Astrocyte (in vitro differentiated cells and primary cell): ENCODE results near the gene ADAMTS3. TPM values are rescaled to one million over a fixed set of nuclear protein-coding genes. Genes with fewer than 3 reads are reported as not detected.

Experiments used
- DNase-seq: peaks from one replicate; pipeline ENCODE4 v3.0.0-alpha.2; 2010; ENCODE audit warnings: low read depth
- FAIRE-seq: peaks from 2 replicates; lab custom pipeline; 2011; peaks lifted over from hg19 to GRCh38; lab: Jason Lieb, UNC
- H2AFZ ChIP-seq: 2 replicates; pipeline ENCODE4 v1.6.0; 2012; ENCODE audit warnings: low read depth, low read length, inconsistent platforms
- H3K27ac ChIP-seq: 2 replicates; pipeline ENCODE4 v1.5.1; 2011; ENCODE audit warnings: low read depth, low read length, inconsistent platforms
- H3K27me3 ChIP-seq: 2 replicates; pipeline ENCODE4 v1.6.0; 2011; ENCODE audit warnings: low read length, inconsistent platforms; ENCODE audit not compliant: insufficient read depth
- H3K36me3 ChIP-seq: 2 replicates; pipeline ENCODE4 v1.5.1; 2011; ENCODE audit warnings: low read length, inconsistent platforms; ENCODE audit not compliant: insufficient read depth
- H3K4me1 ChIP-seq: 2 replicates; pipeline ENCODE4 v1.5.1; 2011; ENCODE audit warnings: low read length, inconsistent platforms; ENCODE audit not compliant: insufficient read depth
- H3K4me2 ChIP-seq: 2 replicates; pipeline ENCODE4 v1.6.0; 2012; ENCODE audit warnings: low read length, inconsistent platforms
- H3K4me3 ChIP-seq: 2 replicates; pipeline ENCODE4 v1.5.1; 2011; ENCODE audit warnings: low read depth, mild to moderate bottlenecking, low read length, inconsistent platforms; ENCODE audit not compliant: insufficient read depth
- H3K79me2 ChIP-seq: 2 replicates; pipeline ENCODE4 v1.6.0; 2012; ENCODE audit warnings: mild to moderate bottlenecking, low read length, inconsistent platforms; ENCODE audit not compliant: insufficient read depth
- H3K9ac ChIP-seq: 2 replicates; pipeline ENCODE4 v1.6.0; 2012; ENCODE audit warnings: mild to moderate bottlenecking, low read length, inconsistent platforms
- H3K9me3 ChIP-seq: 2 replicates; pipeline ENCODE4 v1.5.1; 2012; ENCODE audit warnings: low read depth, mild to moderate bottlenecking, low read length, inconsistent platforms; ENCODE audit not compliant: insufficient read depth
- H4K20me1 ChIP-seq: 2 replicates; pipeline ENCODE4 v1.6.0; 2012; ENCODE audit warnings: low read length, inconsistent platforms; ENCODE audit not compliant: insufficient read depth
- H3K27ac Mint-ChIP-seq: one replicate; pipeline ENCODE4 v1.8.0; 2021; ENCODE audit warnings: mild to moderate bottlenecking, mixed read lengths; ENCODE audit not compliant: unreplicated experiment
- H3K27me3 Mint-ChIP-seq: one replicate; pipeline ENCODE4 v1.8.0; 2021; ENCODE audit warnings: low read depth, mixed read lengths; ENCODE audit not compliant: unreplicated experiment
- H3K36me3 Mint-ChIP-seq: one replicate; pipeline ENCODE4 v1.8.0; 2021; ENCODE audit warnings: low read depth, mixed read lengths; ENCODE audit not compliant: unreplicated experiment
- H3K4me1 Mint-ChIP-seq: one replicate; pipeline ENCODE4 v1.8.0; 2021; ENCODE audit warnings: low read depth, mixed read lengths; ENCODE audit not compliant: unreplicated experiment
- H3K4me3 Mint-ChIP-seq: one replicate; pipeline ENCODE4 v1.8.0; 2021; ENCODE audit warnings: mild to moderate bottlenecking, moderate library complexity, mixed read lengths; ENCODE audit not compliant: unreplicated experiment
- H3K9me3 Mint-ChIP-seq: one replicate; pipeline ENCODE4 v1.8.0; 2021; ENCODE audit warnings: mild to moderate bottlenecking, mixed read lengths; ENCODE audit not compliant: unreplicated experiment
- CTCF ChIP-seq: IDR thresholded peaks from 2 replicates; pipeline ENCODE4 v1.5.1; 2011; ENCODE audit warnings: low read depth, mild to moderate bottlenecking, inconsistent platforms, low read length, moderate library complexity; ENCODE audit not compliant: insufficient read depth
- EZH2 ChIP-seq: IDR thresholded peaks from 2 replicates; pipeline ENCODE4 v1.6.1; 2012; ENCODE audit warnings: mild to moderate bottlenecking, low read length, inconsistent platforms; ENCODE audit not compliant: insufficient read depth
- total RNA-seq: library from RNA; stranded (reverse); gene quantifications from 2 replicates; pipeline ENCODE4 v1.2.1, GENCODE V29; 2021

The ADAMTS3 gene
- total RNA-seq, 1 donor from 2014 or later = 4.2 TPM

GRCh38 chr4:72531322-72531721 is 37.7 kb downstream of the ADAMTS3 start:
- H3K27me3 ChIP-seq = no peaks in the 10 kb centered on the region
- Mint-ChIP-seq H3K4me1 (no peaks in the 10 kb centered on the region), H3K36me3 (no peaks in the 10 kb centered on the region), H3K9me3 (no peaks in the 10 kb centered on the region), H3K27ac (no peak overlapping the region), H3K4me3 (no peak overlapping the region), H3K27me3 (no peaks in the 10 kb centered on the region)
- no peak overlapping the region for H3K4me2 ChIP-seq
- DNase-seq (no peak), FAIRE-seq (no peak)
- H3K9ac ChIP-seq = no peak overlapping the region
- H3K36me3 ChIP-seq = no peaks in the 10 kb centered on the region
- H3K4me1 ChIP-seq = no peaks in the 10 kb centered on the region
- H2AFZ ChIP-seq = no peak overlapping the region
- H3K27ac ChIP-seq = no peak overlapping the region
- no peaks in the 10 kb centered on the region for H4K20me1 ChIP-seq
- TF ChIP-seq EZH2 = no peak
- no peak overlapping the region for H3K4me3 ChIP-seq
- H3K79me2 ChIP-seq = no peaks in the 10 kb centered on the region
- H3K9me3 ChIP-seq = no peaks in the 10 kb centered on the region

GRCh38 chr4:72529148-72529822 is 39.7 kb downstream of the ADAMTS3 start:
- H3K9me3 ChIP-seq = no peaks in the 10 kb centered on the region
- H3K4me1 ChIP-seq = peaks cover 8% of the 10 kb centered on the region
- FAIRE-seq = no peak
- H3K79me2 ChIP-seq = no peaks in the 10 kb centered on the region
- peaks cover 4% of the 10 kb centered on the region for H3K4me1 Mint-ChIP-seq
- H3K9me3 Mint-ChIP-seq = no peaks in the 10 kb centered on the region
- no peak overlapping the region for H2AFZ ChIP-seq
- no peaks in the 10 kb centered on the region for H3K27me3 ChIP-seq
- DNase-seq = no peak
- no peak overlapping the region for H3K4me3 ChIP-seq
- H3K36me3 Mint-ChIP-seq = no peaks in the 10 kb centered on the region
- no peak overlapping the region for H3K27ac Mint-ChIP-seq
- no peak overlapping the region for H3K4me2 ChIP-seq
- H3K4me3 Mint-ChIP-seq = no peak overlapping the region
- H3K9ac ChIP-seq = no peak overlapping the region
- TF ChIP-seq EZH2 (no peak), CTCF (no peak)
- H4K20me1 ChIP-seq = no peaks in the 10 kb centered on the region
- H3K36me3 ChIP-seq = no peaks in the 10 kb centered on the region
- H3K27ac ChIP-seq = no peak overlapping the region
- no peaks in the 10 kb centered on the region for H3K27me3 Mint-ChIP-seq

GRCh38 chr4:72527038-72527646 is 41.9 kb downstream of the ADAMTS3 start:
- Histone ChIP-seq H2AFZ (no peak overlapping the region), H3K27ac (no peak overlapping the region), H3K36me3 (no peaks in the 10 kb centered on the region), H3K79me2 (no peaks in the 10 kb centered on the region), H3K9ac (no peak overlapping the region), H3K4me3 (no peak overlapping the region), H3K4me2 (no peak overlapping the region), H3K9me3 (no peaks in the 10 kb centered on the region), H3K27me3 (no peaks in the 10 kb centered on the region), H3K4me1 (peaks cover 8% of the 10 kb centered on the region), H4K20me1 (no peaks in the 10 kb centered on the region)
- H3K27ac Mint-ChIP-seq = no peak overlapping the region
- TF ChIP-seq CTCF (peak; percentile 5), EZH2 (no peak)
- no peaks in the 10 kb centered on the region for H3K9me3 Mint-ChIP-seq
- no peak overlapping the region for H3K4me3 Mint-ChIP-seq
- H3K27me3 Mint-ChIP-seq = no peaks in the 10 kb centered on the region
- no peak for FAIRE-seq
- DNase-seq = no peak
- no peaks in the 10 kb centered on the region for H3K36me3 Mint-ChIP-seq
- peaks cover 4% of the 10 kb centered on the region for H3K4me1 Mint-ChIP-seq
